ENCODE data around the gene PCDHGA6. TPM values are rescaled to one million over a fixed set of nuclear protein-coding genes. Genes with fewer than 3 reads are reported as not detected.

Gene PCDHGA6
- total RNA-seq, 3 donors from 2014 or later = 1.6 to 6.7 (median 1.9) TPM

GRCh38 chr5:141356133-141356532 lies 17.6 kb upstream of the PCDHGA6 start:
- TF ChIP-seq CTCF (IDR thresholded peaks at IDR 0.05) = no peak
- intact Hi-C loops (cut with DNase I, micrococcal nuclease) = no loop called here
- H3K9me3 ChIP-seq = peaks cover 47% of the 10 kb centered on the region

GRCh38 chr5:141356950-141357349 lies 16.7 kb upstream of the PCDHGA6 start:
- H3K9me3 ChIP-seq = peaks cover 47% of the 10 kb centered on the region
- TF ChIP-seq CTCF (IDR thresholded peaks at IDR 0.05) = no peak
- ATAC-seq (no peak), DNase-seq (no peak)
- no peaks in the 10 kb centered on the region for H3K36me3 ChIP-seq (ENCODE audit: low read depth)
- no peaks in the 10 kb centered on the region for H3K4me1 ChIP-seq (ENCODE audit: low read depth)
- no peak overlapping the region for H3K4me3 ChIP-seq
- intact Hi-C loops (cut with DNase I, micrococcal nuclease) = no loop called here

More at GRCh38 chr5:141356133-141356532, 17.6 kb upstream of the PCDHGA6 start:
- Histone ChIP-seq H3K36me3 (ENCODE audit: low read depth) (no peaks in the 10 kb centered on the region), H3K4me3 (no peak overlapping the region), H3K4me1 (ENCODE audit: low read depth) (no peaks in the 10 kb centered on the region)
- ATAC-seq = no peak
- DNase-seq = no peak

- intact Hi-C loops (cut with DNase I, micrococcal nuclease) = no loop called here
- no peak for DNase-seq
- H3K36me3 ChIP-seq (ENCODE audit: low read depth) = no peaks in the 10 kb centered on the region
- peak; percentile 33 for ATAC-seq
- no peak for TF ChIP-seq CTCF (IDR thresholded peaks at IDR 0.05)
- H3K9me3 ChIP-seq = peaks cover 56% of the 10 kb centered on the region
- no peaks in the 10 kb centered on the region for H3K4me1 ChIP-seq (ENCODE audit: low read depth)
- H3K4me3 ChIP-seq = no peak within 1 kb of the TSS
Measured at GRCh38 chr5:141359790-141360426, 13.8 kb upstream of the PCDHGA6 start, which contains the start of gene PCDHGB2. Gene PCDHGB2 (plus strand): TSS chr5:141359994. CDS start chr5:141360136, 142 bp downstream.

GRCh38 chr5:141360685-141361084 lies 13.0 kb upstream of the PCDHGA6 start:
- intact Hi-C loops (cut with DNase I, micrococcal nuclease) = no loop called here
- Histone ChIP-seq H3K36me3 (ENCODE audit: low read depth) (no peaks in the 10 kb centered on the region), H3K9me3 (peaks cover 56% of the 10 kb centered on the region), H3K4me1 (ENCODE audit: low read depth) (no peaks in the 10 kb centered on the region), H3K4me3 (no peak overlapping the region)
- TF ChIP-seq CTCF (IDR thresholded peaks at IDR 0.05) = no peak
- ATAC-seq (no peak), DNase-seq (no peak)

GRCh38 chr5:141362719-141363118 lies 11.0 kb upstream of the PCDHGA6 start:
- intact Hi-C loops (cut with DNase I, micrococcal nuclease) = no loop called here

More at GRCh38 chr5:141362719-141363118, 11.0 kb upstream of the PCDHGA6 start:
- H3K9me3 ChIP-seq = peaks cover 68% of the 10 kb centered on the region
- DNase-seq = no peak
- ATAC-seq = no peak
- H3K4me3 ChIP-seq = no peak overlapping the region
- H3K36me3 ChIP-seq (ENCODE audit: low read depth) = no peaks in the 10 kb centered on the region
- H3K4me1 ChIP-seq (ENCODE audit: low read depth) = no peaks in the 10 kb centered on the region
- TF ChIP-seq CTCF (IDR thresholded peaks at IDR 0.05) = no peak

Data from mucosa of descending colon (tissue), 3 donors.